Urothelium cell line (cell line): Measurements from ENCODE around the gene SCEL.
"Not testable (repeated sequence)": the region's sequence is repeated elsewhere in the genome, so short reads cannot be mapped to it uniquely, and the experiment has no call there.

Source experiments
- DNase-seq: peaks from one replicate; pipeline ENCODE4 v3.0.0; 2011; ENCODE audit warnings: low spot score, mixed read lengths
- FAIRE-seq: peaks from 2 replicates; lab custom pipeline; 2011; peaks lifted over from hg19 to GRCh38; lab: Jason Lieb, UNC

The SCEL gene, protein sequence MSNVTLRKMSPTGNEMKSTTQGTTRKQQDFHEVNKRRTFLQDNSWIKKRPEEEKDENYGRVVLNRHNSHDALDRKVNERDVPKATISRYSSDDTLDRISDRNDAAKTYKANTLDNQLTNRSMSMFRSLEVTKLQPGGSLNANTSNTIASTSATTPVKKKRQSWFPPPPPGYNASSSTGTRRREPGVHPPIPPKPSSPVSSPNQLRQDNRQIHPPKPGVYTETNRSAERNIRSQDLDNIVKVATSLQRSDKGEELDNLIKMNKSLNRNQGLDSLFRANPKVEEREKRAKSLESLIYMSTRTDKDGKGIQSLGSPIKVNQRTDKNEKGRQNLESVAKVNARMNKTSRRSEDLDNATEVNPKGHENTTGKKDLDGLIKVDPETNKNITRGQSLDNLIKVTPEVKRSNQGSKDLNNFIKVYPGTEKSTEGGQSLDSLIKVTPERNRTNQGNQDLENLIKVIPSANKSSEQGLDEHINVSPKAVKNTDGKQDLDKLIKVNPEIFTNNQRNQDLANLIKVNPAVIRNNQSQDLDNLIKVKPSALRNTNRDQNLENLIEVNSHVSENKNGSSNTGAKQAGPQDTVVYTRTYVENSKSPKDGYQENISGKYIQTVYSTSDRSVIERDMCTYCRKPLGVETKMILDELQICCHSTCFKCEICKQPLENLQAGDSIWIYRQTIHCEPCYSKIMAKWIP

DNA sequence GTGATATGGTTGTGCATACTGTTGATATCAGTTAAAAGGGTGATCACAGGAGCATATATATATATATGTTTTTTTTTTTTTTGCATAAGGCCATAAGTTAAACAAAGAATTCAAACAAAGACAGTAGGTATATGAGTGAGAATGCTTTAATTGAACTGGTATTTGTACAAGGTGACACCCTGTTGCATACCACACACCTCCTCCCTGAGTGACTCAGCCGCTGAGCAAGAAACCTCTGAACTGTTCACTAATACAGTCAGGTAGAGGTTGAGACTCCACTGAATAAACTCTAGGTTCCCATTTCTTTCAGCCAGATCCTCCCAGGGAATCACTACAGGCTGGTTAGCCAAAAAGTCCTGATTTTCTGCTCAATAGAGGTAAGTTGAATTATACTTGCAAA lies at the start of gene SCEL:
TSS of gene SCEL (plus strand) at position 259 of the 400 bp plus-strand sequence. CDS start 20,170 bp downstream, outside the sequence.
- DNase-seq (peak; percentile 36), FAIRE-seq (no peak)

DNA sequence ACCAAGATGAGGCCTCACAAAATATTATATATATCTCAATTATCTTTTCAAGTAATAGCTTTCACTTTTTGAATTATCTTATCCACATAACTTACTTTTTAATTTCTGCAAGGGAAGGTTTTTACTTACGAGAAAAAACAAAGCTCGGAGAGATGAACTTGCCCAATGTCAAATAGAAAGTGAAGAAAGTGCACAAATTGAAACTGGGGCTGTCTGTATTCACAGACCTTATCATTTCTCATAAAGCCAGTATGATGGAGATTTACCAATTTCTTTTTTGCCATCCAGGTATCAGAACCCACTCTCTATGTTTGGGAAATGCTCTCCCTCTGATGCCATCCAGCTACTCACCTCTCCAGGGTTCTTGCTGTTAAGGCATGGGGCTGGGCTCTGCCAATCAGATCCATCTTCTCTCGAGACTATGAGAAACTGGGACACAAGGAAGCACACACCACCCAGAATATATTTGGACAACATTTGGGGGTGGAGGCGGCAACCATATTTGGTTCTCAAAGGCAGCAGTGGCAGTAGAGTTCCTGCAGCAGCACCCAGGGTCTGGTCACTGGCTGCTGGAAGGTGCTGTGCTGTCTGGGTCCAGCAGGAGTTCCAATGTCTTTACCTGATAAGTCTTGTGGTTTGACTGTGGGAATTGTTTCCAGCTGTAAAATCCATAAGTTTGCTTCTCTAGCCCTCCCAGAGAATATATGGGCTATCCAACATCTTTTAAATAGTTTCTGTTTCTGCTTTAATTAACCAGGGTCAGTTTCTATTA lies 45.8 kb upstream of the SCEL start:
- FAIRE-seq: no peak

DNA sequence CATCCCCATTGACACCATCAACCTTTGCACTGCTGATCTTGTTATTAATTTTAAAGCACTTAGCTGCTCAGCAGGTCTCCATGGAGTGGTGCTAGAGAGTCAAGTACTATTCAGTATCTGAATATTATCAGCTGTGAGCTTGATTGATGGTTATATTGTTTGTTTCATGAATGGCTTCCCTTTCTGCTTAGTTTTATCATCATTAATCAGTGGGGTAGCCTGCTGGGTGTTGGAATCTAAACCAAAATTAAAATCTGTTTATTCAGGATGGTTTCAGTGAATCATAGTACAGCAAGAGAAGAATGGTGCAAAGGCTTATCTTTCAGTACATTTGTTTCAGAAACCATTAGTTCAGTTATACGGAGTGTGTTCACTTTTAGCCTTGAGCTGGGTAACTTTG lies 42.5 kb upstream of the SCEL start:
- DNase-seq (no peak), FAIRE-seq (no peak)

More for the DNA sequence above, 45.8 kb upstream of the SCEL start:
- DNase-seq: no peak

DNA sequence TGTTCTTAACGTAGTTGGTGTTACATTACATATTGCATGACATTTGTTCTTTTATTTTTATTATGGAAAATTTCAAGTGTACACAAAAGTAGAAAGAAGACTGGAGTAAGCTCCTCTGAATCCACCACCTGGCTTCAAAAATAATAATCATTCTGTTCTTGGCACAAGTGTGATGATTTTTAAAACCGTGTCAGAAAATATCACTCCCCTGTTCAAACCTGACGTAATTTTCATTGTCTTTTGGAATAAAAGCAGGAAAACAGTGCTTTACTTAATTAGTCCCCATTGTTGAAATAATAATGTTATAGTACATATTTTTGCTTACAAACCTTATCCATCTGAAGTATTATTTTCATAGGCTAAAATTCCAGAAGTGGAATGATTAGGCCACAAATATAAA lies 41.3 kb upstream of the SCEL start:
- DNase-seq (no peak), FAIRE-seq (no peak)

DNA sequence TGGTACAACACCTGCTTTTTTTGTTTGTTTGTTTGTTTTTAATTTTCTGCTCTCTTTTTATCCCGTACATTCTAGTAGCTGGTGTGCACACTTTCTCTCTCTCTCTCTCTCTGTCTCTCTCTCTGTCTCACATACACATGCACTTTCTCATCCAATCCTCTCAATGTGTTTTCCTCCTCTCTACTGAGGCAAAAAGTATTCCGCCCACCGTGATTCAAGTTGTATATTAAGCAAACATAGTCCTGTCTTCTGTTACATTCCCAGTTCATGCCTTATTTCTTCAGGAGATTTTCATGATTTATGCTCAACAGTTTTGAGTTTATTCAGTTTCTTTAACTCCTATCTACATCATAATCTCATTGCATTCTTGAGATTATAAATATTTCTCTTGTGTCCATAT lies 38.2 kb upstream of the SCEL start:
- DNase-seq (no peak), FAIRE-seq (no peak)

DNA sequence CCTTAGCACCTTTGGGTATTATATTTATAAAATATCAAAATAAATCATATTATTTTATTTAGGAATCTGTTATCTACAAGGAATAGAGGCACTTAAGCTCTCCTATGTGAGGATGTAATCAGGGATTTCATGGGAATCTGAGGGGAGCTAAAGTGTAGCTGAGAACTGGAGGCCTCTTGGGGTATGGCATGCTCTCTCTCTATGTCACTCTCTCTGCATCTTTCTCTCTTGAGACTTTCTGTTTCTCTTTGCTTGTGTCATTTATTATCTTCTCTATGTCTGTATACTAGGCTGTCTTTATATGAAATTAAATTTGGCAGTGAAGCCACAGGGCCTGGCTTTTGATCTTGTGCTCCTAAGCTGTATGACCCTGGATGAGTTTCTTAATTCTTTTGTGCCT lies 37.7 kb upstream of the SCEL start:
- no peak for DNase-seq
- FAIRE-seq: no peak

DNA sequence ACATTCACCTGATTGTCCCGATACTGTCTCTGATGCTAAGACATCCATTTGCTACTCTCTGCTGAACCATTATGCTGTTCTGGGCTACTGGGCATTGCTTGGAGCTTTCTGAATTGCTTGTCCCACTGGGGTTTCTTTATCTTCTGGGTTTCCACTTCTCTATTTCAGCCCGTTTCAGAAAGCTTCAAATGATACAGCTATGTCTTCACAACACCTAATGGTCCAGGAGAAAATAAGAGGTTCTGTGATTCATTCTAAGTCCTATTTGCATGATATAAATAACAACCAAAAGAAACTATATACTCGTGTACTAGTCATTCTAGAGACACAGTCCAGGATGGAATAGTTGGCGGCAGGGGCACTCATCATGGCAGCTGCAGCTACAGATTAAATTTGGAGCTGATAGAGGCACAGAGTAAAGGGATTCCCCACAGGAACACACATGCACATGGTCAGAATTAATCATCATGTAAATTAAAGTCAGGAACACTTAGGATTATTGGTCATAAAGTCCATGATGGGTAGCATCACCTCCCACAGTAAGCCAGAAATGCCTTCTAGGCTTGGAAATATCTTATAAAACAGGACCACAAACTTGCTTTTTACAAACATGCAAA lies 33.3 kb upstream of the SCEL start:
- DNase-seq (no peak), FAIRE-seq (no peak)

DNA sequence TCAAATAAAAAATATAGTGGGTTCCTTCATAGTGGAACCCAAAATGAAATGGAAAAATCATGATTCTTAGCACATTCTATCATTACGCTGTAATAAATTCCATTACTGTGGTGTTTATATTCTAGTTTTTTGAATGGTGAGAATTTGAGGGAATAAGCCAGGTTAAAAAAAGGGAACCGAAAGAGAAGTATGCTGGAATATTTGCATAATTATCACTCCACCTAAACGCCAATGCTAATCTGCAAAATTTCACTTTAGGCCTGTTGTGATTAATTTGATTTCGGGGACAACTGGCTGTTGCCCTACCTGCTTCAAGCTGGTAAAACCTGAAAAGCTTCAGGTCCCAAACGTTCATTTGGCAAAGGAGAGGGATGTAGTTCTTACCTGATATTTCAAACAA lies 32.1 kb upstream of the SCEL start:
- FAIRE-seq (no peak), DNase-seq (no peak)

DNA sequence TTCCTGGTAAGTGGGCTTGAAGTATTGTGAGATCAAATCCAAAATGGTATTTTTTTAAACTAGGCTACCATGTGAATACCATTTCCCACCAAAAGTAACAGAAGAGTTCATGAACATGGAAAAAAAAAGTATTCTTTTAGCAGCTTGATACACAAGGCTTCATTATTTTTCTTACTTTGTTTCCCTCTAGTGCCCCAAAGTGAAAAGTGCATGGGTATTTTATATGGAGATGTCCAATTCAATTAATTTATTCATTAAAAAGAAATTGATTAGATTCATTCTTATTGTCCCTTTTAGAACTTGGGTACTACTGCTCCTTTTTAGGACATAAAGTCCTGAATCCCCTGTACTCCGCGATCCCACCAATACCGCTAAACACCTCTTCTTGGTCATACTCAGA lies 28.6 kb upstream of the SCEL start:
- DNase-seq: no peak
- no peak for FAIRE-seq

DNA sequence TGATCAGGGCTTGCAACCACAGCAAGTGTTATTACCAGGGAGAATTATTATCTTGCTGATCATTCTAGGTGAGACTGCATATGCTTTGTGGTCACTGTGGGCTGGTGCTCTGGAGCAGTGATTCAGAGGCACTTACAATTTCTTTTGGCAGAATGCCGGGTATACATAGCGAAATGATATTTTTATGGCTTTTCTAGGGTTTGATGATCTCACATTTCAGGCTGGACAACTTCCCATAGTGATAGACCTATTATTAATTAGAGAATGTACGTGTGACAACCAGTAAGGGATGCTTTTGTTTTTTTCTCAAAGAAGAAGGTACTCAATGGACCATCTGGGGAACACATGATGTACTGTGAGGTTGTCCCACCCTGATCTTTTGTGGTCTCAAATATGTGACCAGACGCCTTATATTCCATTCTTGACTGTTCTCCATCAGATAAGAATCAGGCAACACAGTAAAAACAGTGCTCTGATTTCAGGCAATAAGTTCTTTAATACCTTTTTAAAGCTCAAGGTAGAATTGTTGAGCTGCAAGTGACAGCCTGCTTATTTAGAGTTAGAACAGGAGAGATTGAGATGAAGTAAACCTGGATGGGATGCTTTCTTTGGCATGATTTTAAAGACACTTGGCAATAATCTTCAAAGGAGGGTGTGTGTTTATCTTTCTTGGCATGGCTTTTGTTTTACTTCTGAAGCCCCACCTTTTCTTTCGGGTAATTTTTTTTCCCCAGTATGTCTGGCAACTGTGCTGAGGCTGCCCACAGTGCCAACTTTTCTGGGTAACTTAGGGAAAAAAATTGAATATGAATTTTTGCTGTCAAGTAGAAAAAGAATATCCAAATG lies 27.4 kb upstream of the SCEL start:
- DNase-seq (peak; percentile 67), FAIRE-seq (no peak)

DNA sequence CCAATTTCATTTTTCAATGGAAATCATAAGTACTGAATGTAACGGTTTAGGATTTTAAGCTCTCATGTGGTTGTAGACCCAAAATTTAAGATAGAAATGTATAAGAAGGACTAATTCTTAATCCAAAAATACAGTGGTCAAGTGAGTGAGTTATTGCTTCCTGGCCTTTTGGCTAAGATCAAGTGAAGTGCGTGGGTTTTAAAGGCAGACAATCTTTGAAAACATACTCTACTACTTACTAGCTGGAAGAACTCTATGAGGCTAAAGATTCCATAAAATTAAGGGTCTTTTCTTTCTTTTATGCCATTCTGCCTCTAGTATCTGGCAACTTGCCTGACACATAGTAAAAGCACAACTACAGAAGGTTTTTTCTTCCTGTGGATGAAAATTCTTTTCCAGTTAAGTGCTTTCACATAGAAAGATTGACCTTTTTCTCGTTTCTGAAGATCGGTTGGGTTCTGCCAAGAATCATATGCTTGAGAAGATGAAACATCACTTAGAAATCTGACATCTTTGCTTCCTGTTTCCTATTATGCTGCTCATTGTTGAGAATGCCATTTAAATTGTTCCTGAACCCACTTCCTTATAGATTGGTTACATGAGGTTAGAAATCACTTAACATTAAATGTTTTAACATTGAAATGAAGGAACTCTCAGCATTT lies 26.4 kb upstream of the SCEL start:
- FAIRE-seq (no peak), DNase-seq (no peak)

DNA sequence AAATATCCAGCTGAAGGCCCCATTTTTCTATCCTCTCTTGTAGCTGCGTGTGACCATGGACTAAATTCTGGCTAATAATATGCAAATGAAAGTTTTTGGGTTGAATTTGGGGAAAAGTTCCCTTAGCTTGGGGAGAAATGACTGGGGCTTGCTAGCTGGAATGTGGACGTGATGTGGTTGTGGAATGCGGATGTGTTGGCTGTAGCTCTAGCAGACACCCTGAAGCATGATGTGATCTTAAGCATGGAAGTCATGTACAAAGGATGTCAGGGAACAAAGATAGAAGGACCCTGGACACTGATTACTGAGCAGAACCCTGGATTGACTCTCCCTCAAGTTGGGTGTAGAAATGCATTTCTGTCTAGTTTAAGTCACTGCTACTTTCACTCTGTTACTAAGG lies 25.4 kb upstream of the SCEL start:
- no peak for FAIRE-seq

DNA sequence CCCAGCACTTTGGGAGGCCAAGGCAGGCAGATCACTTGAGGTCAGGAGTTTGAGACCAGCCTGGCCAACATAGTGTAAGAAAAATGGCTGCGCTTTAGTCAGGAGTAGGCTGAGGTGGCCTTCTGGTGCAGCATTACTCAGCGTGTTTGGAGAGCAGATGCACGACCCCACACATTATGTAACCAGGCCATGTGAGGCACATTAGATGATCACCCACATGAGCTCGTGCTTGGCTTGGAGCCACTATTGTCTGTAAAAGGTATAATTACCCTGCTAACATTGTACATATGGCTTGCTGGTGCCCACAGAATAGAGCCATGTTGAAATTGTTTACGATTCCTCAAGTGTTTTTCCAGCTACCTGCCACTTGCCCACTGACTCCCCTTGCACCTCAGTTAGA lies 24.0 kb upstream of the SCEL start:
- no peak for DNase-seq

More for the DNA sequence above, 25.4 kb upstream of the SCEL start:
- no peak for DNase-seq

DNA sequence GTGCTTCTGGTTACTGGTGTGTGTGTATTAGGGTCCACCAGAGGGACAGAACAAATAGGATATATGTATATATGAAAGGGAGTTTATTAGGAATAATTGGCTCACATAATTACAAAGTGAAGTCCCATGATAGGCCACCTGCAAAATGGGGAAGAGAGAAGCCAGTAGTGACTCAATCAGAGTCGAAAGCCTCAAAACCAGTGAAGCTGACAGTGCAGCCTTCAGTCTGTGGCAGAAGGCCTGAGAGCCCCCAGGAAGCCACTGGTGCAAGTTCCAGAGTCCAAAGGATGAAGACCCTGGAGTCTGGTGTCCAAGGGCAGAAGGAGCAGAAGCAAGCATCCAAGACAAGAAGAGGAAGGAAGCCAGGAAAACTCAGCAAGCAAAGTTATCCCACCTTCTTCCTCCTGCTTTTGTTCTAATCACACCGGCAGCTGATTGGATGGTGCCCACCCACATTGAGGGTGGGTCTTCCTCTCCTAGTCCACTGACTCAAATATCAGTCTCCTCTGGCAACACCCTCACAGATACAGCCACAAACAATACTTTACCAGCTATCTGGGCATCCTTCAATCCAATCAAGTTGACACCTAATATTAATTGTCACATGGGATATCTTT lies 21.7 kb upstream of the SCEL start:
- FAIRE-seq: no peak
- DNase-seq: no peak

More for the DNA sequence above, 24.0 kb upstream of the SCEL start:
- FAIRE-seq: no peak

DNA sequence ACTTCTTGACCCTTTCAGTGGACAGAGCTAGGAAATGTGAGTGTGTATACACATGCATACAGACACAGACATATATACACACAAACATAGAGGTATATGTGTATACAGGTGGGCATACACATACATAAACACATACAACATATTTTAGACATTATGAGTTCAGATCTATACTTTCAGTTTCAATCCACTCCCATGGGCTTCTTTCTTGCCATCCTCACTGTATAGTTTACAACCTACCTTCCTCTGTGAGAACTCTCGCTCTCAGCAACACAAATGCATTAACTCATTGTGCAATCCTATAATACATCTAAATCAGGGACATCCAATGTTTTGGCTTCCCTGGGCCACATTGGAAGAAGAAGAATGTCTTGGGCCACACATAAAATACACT lies 21.2 kb upstream of the SCEL start:
- FAIRE-seq (no peak), DNase-seq (no peak)

DNA sequence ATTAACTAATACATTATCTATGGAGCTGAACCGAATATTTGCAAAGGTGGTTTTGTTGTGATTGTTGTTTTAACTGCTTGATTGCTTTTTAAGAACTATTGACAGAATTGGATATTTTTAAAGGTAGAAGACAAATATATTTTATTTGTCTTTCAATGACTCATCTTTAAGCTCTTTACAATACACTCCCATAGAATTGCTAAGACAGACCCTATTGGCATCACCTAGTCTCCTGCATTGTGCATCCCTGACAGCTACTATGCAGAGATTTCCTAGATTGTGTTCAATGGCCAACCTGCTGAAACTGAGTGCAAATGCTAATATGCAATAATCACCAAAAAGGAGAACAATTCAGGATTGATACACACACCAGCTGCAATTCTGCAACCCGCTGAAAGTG lies 19.7 kb upstream of the SCEL start:
- DNase-seq (no peak), FAIRE-seq (no peak)

DNA sequence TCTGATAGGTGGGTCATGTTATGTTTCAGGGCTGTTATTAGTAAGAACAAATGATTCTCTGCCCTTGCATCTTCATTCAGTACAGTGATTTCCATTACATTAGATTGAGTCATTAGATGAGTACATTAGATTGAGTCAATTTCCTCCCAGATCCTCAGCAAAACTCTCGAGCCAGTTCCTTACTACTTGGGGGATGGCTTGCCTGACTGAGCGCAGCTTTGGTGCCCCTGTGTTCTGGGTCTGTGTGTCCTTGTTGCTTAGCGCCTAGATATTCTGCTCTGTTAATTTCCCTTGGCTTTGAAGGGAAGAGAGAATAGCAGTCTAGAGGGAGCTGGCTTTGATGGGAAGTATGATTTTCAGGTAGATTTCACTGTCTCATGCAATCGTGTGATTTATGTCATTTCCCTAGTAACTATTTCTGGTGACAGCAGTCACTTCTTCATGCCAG lies 19.1 kb upstream of the SCEL start:
- no peak for DNase-seq
- no peak for FAIRE-seq

DNA sequence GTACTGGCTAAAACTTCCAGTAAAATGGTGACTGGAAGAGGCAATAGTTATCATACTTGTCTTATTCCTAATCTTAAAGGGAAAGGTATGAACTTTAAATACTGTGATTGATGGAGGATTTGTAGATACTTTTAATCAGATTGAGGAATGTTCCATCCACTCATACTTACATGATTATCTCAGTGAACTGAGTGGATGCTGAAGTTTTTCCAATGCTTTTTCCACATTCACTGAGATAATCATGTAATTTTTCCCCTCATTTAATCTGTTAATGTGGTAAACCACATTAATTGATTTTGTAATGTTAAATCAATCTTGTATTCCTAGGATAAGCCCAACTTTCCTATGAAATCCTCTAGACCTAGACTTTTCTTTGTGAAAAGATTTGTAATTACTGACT lies 17.2 kb upstream of the SCEL start:
- no peak for DNase-seq
- FAIRE-seq: no peak

DNA sequence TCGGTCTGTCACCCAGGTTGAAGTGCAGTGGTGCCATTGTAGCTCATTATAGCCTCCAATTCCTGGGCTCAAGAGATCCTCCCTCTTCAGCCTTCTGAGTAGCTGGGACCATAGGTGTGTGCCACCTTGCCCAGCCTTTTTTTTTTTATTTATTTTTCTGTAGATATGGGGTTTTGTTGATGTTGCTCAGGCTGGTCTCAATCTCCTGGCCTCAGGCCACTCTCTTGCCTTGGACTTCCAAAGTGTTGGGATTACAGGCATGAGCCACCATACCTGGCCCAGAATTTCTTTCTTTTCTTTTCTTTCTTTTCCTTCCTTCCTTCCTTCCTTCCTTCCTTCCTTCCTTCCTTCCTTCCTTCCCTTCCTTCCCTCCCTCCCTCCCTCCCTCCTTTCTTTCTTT lies 16.1 kb upstream of the SCEL start:
- FAIRE-seq, DNase-seq: not testable (repeated sequence)
